GM10847 (cell line): ENCODE data around the gene VIPR1.

Experiments
- POLR2A ChIP-seq: IDR thresholded peaks from 2 replicates; pipeline ENCODE4 v1.6.1; 2011; ENCODE audit not compliant: insufficient read length; ENCODE audit errors: extremely low read depth

Gene VIPR1

DNA sequence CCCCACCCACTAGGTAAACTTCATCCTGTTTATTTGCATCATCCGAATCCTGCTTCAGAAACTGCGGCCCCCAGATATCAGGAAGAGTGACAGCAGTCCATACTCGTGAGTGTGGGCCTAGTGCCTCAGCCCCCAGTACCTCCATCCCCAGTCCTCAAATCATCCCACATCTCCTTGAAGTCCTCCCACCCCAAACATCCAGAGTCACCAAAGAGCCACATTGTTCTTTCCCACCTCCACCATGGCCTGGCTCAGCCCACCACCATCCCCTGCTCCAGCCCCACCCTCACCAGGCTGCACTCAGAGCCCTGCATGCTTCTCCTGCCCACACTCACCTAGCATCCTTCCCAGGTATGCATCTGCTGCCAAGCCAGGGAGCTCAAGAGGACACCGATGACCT, 29.8 kb downstream of the VIPR1 start:
- no peak for TF ChIP-seq POLR2A

DNA sequence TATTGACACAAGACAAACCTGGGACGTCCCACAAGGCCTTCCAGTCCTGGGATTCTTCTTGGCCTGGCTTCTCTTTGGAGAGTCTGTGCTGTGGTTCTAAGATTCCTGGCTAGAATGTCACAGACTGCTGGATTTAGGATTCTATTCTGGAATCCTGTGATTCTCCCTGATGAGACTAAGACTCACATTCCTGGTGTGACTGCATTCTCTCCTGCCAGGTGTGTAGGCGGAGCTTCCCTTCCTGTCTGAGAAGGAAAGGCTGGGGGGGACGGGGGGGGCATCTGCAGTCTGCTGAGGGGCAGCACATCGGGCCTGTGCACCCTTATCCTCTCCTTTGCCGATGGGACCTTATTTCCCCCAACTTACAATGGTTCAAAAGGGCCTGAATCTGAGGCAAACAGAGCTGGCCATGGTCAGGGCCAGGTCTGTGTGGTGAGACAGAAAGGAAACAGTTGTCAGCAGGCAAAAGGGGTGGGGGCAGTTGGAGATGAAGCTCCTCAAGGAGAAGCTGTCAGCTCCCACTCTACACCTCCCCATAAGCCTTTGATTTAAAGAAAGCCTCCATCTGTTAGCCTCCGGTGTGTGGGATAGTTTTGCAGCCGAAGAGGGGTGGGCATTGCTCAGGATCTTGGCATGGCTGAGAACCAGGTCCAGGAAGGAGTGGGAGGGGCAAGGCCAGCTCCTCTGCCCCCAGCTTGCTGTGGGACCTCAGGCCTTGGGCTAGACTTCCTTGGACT, 30.9 kb downstream of the VIPR1 start:
- no peak for TF ChIP-seq POLR2A

DNA sequence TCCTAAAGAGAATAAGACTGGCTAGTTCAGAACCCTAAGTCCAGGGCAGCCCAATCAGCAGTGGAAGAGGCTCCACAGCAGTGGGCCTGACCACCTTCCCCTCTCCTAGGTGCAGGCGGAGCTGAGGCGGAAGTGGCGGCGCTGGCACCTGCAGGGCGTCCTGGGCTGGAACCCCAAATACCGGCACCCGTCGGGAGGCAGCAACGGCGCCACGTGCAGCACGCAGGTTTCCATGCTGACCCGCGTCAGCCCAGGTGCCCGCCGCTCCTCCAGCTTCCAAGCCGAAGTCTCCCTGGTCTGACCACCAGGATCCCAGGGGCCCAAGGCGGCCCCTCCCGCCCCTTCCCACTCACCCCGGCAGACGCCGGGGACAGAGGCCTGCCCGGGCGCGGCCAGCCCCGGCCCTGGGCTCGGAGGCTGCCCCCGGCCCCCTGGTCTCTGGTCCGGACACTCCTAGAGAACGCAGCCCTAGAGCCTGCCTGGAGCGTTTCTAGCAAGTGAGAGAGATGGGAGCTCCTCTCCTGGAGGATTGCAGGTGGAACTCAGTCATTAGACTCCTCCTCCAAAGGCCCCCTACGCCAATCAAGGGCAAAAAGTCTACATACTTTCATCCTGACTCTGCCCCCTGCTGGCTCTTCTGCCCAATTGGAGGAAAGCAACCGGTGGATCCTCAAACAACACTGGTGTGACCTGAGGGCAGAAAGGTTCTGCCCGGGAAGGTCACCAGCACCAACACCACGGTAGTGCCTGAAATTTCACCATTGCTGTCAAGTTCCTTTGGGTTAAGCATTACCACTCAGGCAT, 33.7 kb downstream of the VIPR1 start:
- TF ChIP-seq POLR2A = no peak

DNA sequence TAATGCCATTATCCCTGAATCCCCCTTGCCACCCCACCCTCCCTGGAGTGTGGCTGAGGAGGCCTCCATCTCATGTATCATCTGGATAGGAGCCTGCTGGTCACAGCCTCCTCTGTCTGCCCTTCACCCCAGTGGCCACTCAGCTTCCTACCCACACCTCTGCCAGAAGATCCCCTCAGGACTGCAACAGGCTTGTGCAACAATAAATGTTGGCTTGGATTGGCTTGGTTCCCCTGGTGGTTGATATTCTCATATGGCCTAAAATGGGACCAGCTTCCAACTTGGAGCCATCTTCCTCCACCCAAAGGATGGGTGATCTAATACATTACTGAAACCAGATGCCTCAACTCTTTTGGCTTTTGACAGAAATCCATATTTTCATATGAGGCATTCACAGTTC, 34.9 kb downstream of the VIPR1 start:
- no peak for TF ChIP-seq POLR2A

DNA sequence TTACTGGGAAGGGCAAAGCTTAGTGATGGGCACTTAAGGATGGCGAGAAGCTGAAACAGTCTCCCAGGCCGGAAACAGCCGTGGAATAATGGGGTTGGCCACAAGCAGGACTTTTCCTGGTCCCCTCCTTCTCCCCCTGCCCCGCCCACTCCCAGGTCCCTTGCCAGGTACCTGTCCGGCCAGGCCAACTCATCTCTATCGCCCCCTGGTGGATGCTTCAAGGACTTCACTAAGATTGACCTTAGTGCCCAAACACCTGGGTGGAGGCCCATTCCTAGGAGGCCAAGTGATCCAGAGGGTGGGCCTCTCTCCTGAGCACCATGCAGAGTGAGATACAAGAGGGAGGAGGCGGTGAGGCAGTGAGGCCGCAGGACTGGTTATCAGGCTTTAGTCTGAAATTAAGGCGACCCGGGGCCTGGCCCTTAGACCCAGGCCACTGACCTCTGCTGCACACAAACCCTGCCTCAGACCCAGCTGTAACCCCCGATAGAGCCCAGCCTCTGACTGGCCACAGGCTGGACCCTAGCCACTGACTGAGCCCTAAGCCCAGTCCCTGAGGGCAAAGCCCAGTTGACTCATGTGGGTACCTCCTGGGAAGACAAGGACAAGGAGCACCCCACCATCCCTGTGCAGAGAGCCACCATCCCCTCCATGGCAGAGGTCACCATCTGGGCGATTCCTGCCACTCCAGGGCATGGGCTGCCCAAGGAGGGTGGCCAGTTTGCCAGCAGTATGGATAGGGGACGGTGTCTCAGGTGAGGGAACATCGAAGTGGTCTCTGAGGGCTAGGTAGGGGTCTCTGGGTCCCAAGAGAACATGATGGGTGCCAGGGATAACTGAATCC, 37.6 kb downstream of the VIPR1 start:
- TF ChIP-seq POLR2A = no peak

DNA sequence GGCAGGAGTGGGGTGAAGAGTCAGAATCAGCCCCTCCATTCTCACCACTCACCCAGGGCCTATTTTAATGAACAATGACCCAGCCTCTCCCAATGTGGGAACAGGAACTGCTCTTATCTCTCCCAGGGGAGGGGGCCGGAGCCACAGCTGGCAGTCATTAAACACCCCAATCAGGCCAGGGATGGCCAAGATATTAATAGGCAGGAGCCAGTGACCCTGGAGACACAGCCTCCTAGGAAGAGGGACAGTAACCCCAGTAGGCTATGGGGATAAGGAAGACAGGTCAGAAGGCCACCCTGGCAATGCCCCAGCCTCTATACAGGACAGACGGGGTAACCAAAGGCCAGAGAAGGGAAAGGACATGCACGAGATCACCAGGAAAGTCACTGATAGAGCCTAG, 38.6 kb downstream of the VIPR1 start:
- TF ChIP-seq POLR2A = no peak

DNA sequence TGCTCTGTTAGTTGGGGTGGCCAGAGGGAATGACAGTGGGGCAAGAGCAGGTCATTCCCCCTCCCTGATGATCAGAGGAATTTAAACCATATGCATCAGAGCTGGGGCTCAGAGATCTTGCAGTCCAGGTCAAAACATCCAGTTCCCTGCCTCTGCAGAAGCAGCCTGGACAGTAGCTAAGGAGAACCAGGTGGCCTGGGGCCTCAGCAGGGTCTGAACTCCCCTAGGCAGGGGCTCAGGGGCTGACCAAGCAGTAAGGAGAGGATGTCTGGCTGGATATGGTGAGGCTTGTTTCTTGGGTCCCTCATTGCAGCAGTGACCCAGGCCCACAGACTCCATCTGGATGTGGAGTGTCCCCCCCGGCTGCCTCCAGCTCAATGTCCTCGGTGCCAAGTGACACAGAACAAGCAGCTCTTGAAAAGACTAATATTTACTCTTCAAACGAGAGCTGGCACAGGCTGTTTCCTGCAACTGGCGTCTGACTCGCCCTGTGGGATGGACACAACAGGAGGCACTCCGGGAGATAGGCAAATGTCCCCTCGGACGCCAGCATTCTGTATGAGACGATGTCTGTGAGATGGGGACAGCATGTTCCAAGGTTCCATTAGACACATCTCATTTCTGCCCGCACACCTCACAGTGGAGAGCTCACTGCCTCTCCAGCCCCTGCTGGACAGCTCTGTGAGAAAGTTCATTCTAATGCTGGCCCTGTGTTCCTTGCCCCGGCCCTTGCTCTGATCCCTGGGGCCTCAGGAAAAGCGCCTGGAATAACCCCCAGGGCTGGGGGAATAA, 42.2 kb downstream of the VIPR1 start:
- TF ChIP-seq POLR2A = no peak

DNA sequence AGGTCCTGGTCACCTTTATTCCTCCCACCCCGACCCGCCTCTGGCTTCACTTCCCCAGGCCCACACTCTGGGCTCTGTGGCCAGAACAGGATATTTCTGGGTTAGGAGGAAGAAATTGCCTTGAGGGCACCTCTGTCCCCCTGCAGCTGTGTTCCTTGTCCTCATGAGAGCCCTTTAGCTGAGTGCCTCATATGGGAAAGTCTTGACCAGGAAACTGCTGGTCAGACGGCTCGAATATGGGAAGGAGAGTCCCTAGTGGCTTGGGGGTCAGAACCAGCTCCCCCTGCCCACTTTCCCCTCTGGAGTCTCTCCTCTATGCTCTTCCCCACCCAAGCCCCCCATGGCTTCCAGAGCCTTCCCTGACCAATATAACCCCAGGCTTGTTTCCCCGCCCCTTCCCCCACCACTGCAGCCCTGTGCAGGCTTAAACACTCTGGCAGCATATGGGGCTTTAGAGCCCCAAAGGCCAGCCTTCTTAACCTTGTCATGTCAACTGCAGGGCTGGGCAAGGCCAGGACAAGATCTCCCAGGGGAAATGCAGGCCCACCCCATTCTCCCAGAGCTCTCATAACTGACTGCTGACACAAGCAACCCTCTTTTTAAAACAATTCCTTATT, 42.9 kb downstream of the VIPR1 start:
- no peak for TF ChIP-seq POLR2A

DNA sequence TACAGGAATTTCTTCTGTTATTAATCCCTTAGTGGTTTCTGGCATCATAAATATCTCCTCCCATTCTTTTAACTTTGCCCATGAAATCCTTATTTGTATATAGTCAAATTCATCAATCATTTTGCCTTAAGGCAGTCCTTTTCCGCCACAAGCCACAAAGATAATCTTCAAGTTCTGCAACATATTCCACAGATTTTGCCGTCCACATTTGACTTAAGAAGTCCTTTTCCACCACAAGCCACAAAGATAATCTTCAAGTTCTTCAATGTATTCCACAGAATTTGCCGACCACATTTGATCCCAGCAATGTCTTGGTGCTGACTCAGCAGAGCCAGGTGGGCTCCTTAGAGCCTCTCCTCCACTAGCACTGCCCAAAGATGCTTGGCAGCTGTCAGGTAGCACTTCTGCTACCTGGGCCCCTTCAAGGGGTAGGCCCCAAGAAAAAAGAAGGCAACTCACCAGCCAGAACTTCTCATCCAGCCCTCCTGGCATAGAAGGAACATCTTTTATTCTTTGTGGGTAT, 44.3 kb downstream of the VIPR1 start:
- no peak for TF ChIP-seq POLR2A

DNA sequence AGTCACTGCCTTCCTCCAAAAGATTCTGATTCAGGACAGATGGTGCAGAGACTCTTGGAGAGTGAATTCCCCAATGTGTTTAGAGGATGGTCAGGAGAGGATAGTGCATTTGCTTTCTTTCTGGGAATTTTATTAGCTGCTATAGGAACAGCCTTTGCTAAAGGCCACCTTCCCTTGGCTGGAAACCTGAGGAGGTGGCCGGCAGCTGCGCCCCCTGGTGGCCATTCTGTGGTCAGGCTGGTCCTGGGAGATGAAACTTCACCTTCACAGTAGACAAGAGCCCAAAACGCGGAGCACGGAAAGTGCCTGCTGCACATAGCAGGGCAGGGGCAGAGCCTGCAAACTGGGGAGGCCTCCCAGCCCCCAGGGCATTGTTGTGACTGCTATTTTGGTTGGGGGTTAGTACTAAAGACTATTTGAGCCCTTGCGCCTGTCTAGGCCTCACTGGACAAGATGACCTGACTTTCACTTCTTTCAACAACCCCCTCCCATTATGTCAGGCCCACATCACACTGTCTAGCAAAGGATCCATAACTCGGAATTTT, 45.0 kb downstream of the VIPR1 start:
- TF ChIP-seq POLR2A = no peak

DNA sequence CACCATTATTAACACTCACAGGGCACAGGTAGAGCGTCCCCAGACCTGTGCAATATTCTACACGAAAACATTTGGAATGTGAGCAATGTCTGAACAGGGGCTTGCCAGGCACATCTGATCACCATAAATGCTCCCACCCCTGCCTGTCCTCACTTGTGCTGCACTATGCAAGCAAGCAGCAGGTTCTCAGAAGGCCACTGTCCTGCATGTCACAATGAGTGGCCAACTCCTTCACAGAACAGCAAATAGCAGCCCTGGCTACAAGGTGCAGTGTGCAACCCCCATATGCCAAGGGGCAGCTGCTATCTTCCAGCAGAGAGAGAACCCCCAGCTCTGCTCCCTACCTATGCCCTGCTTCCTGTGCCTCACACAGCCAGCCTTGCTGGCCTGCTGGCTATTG, 46.7 kb downstream of the VIPR1 start:
- TF ChIP-seq POLR2A = no peak

DNA sequence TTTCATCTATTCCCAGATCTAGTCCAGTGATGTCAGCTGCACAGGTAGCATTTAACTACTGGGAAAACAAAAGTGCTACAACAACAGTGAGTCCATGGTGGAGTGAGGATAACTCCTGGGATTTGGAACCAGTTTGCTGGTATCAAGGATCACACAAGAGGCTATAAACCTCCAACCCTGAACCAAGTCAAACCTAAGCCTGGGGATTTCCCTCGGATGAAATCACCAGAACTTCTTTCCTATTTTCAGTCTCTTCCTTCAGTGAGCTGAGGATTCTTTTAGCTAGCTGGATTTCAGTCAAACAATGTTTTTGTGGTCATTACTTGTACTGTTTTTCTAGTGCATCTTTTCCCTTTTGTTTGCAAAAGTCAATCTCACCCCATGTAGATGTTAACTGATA, 47.8 kb downstream of the VIPR1 start:
- TF ChIP-seq POLR2A = no peak

DNA sequence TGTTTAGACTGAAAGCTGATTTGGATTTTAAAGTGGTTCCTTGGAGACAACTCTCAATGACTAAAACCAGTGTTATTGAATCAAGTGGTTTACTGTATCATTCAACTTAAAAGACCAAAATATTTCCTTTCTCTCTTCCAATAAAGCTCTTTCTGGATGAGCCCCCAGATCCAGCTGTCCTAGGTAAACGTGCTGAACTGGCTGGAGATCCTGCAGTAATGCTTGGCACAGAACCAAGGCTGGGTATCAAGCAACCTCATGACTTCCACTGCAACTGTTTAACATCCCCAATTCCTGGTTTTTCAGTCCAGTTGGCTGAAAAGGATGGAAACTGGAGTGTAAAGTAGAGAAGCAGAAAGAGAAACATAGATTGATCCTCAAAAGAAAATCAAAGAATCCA, 50.4 kb downstream of the VIPR1 start:
- TF ChIP-seq POLR2A = no peak

DNA sequence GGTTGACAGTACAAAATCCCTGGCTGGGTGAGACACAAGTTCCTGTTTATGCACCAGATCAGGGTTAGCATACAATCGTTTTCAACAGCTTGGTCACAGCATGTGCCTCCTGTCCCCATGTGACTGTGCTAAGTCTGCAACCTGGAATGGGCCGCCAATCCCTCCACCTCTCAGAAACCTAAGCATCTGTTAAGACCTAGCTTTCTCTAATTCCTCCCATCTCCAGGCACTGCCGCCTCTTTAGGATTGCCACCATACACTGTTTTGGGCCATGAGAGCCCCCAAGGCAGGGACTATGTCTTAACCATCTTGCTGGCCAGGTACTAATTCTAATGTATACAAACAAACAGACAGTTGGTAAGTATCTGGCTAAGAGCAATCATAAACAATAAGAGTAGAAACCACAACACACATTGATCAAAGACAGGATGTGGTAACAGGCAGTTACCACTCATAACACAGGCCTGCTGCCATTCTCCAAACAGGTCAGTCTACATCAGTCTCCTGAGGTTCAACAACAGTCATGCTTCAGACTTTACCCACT, 53.7 kb downstream of the VIPR1 start:
- TF ChIP-seq POLR2A = no peak
